GM18526 (cell line): ENCODE results near the gene PHF21B.

Experiments used
- POLR2A ChIP-seq: IDR thresholded peaks from 3 replicates; pipeline ENCODE4 v1.6.1; 2011; ENCODE audit not compliant: insufficient read length; ENCODE audit errors: extremely low read depth

PHF21B gene

GRCh38 chr22:44892243-44892642, 117.6 kb downstream of the PHF21B start:
- no peak for TF ChIP-seq POLR2A

GRCh38 chr22:44891791-44892190, 118.0 kb downstream of the PHF21B start:
- no peak for TF ChIP-seq POLR2A

GRCh38 chr22:44891293-44891747, 118.5 kb downstream of the PHF21B start:
- no peak for TF ChIP-seq POLR2A

- TF ChIP-seq POLR2A: no peak
These were observed 119.2 kb downstream of the PHF21B start for GRCh38 chr22:44890416-44891292.

- TF ChIP-seq POLR2A: no peak
These were observed 120.4 kb downstream of the PHF21B start for GRCh38 chr22:44889255-44889878.

GRCh38 chr22:44888491-44889254, 121.1 kb downstream of the PHF21B start:
- no peak for TF ChIP-seq POLR2A

- TF ChIP-seq POLR2A: no peak
These were observed 121.9 kb downstream of the PHF21B start for GRCh38 chr22:44887941-44888366.

GRCh38 chr22:44885806-44886360, 123.9 kb downstream of the PHF21B start:
- TF ChIP-seq POLR2A: no peak

GRCh38 chr22:44884968-44885805, 124.6 kb downstream of the PHF21B start:
- no peak for TF ChIP-seq POLR2A

GRCh38 chr22:44884562-44884961, 125.2 kb downstream of the PHF21B start:
- no peak for TF ChIP-seq POLR2A

GRCh38 chr22:44883011-44883421, 126.8 kb downstream of the PHF21B start:
- no peak for TF ChIP-seq POLR2A

GRCh38 chr22:44882226-44882905, 127.4 kb downstream of the PHF21B start:
- no peak for TF ChIP-seq POLR2A

- no peak for TF ChIP-seq POLR2A
These were observed 128.2 kb downstream of the PHF21B start for GRCh38 chr22:44881624-44882023.
